IMR-90 (cell line): Measurements from ENCODE around the gene GUCY1B1.

Experiments
- CEBPB ChIP-seq: IDR thresholded peaks from 2 replicates; pipeline ENCODE4 v1.6.1; 2012; ENCODE audit warnings: low read depth, low read length, improper control_type of control experiment
- FOS ChIP-seq: fragments of 150-350 bp; IDR thresholded peaks from 2 replicates; pipeline ENCODE4 v1.6.1; 2016; ENCODE audit warnings: low read depth, low read length
- NFE2L2 ChIP-seq: fragments of 150-350 bp; IDR thresholded peaks from 2 replicates; pipeline ENCODE4 v1.6.1; 2016; ENCODE audit warnings: low read depth, mild to moderate bottlenecking, low read length
- POLR2A ChIP-seq: IDR thresholded peaks from 2 replicates; pipeline ENCODE4 v1.6.1; 2012; ENCODE audit warnings: mild to moderate bottlenecking, low read depth, low read length
- TF ChIP-seq, protein P1 (sequence below): conservative IDR thresholded peaks from 2 replicates; pipeline ENCODE4 v1.5.1; 2012; ENCODE audit warnings: mild to moderate bottlenecking, low read depth, low read length, improper control_type of control experiment

DNA sequence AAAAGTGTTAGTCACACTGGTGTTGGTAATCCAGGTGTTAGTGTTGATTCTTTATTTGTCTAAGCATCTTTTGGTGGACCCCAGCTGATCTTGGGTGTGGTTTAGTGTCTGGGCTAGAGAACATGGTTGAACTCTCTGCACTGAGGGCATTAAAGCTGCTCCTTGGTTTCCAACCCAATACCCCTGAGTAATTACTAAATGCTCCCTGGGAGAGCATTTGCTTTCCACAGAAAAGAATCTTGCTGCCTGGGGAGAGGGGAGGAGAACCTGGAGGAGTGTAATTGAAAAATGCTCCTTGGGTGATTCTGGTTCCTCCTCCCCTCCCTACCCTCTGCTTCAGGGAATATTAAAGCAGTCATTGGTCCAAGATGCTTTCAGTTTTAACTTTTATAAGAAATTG, 3.1 kb downstream of the GUCY1B1 start:
- no peak for TF ChIP-seq CEBPB
- no peak for TF ChIP-seq POLR2A
- TF ChIP-seq, protein P1, sequence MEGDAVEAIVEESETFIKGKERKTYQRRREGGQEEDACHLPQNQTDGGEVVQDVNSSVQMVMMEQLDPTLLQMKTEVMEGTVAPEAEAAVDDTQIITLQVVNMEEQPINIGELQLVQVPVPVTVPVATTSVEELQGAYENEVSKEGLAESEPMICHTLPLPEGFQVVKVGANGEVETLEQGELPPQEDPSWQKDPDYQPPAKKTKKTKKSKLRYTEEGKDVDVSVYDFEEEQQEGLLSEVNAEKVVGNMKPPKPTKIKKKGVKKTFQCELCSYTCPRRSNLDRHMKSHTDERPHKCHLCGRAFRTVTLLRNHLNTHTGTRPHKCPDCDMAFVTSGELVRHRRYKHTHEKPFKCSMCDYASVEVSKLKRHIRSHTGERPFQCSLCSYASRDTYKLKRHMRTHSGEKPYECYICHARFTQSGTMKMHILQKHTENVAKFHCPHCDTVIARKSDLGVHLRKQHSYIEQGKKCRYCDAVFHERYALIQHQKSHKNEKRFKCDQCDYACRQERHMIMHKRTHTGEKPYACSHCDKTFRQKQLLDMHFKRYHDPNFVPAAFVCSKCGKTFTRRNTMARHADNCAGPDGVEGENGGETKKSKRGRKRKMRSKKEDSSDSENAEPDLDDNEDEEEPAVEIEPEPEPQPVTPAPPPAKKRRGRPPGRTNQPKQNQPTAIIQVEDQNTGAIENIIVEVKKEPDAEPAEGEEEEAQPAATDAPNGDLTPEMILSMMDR: no peak
- no peak for TF ChIP-seq FOS
- no peak for TF ChIP-seq NFE2L2
